ENCODE results near the gene OR2B2.
"Not testable (repeated sequence)": the region's sequence is repeated elsewhere in the genome, so short reads cannot be mapped to it uniquely, and the experiment has no call there.

OR2B2 gene

GRCh38 chr6:27951040-27951439 is 38.8 kb upstream of the OR2B2 start:
- H3K9ac ChIP-seq (ENCODE audit: low read length) = no peak overlapping the region
- H3K27ac ChIP-seq (ENCODE audit: low read depth, low read length) = no peak overlapping the region
- H3K9me2 ChIP-seq (replicated peaks; ENCODE audit: insufficient read depth, low read length) = no peaks in the 10 kb centered on the region
- H3K4me3 ChIP-seq (ENCODE audit: insufficient read depth, low read length, poor library complexity, severe bottlenecking) = no peak overlapping the region
- no peaks in the 10 kb centered on the region for H3K36me3 ChIP-seq (ENCODE audit: low read length)
- no peaks in the 10 kb centered on the region for H3K79me2 ChIP-seq (ENCODE audit: insufficient read depth, low read length)
- H3K27me3 ChIP-seq (ENCODE audit: low read length) = no peaks in the 10 kb centered on the region
- no peak for TF ChIP-seq CTCF (IDR thresholded peaks at IDR 0.05; ENCODE audit: insufficient read depth, low read length, poor library complexity, severe bottlenecking)
- no peak for TF ChIP-seq EZH2phosphoT487 (conservative IDR thresholded peaks at IDR 0.05; ENCODE audit: low read length)
- H3F3A ChIP-seq (ENCODE audit: insufficient read depth) = no peaks in the 10 kb centered on the region
- H3K9me3 ChIP-seq (ENCODE audit: insufficient read depth, low read length) = no peaks in the 10 kb centered on the region
- H4K20me1 ChIP-seq (ENCODE audit: low read depth, low read length) = no peaks in the 10 kb centered on the region
- H3K4me2 ChIP-seq (ENCODE audit: low read depth, low read length, poor library complexity, severe bottlenecking) = no peak overlapping the region
- no peak overlapping the region for H2AFZ ChIP-seq (ENCODE audit: low read depth, low read length, severe bottlenecking)

GRCh38 chr6:27948237-27948636 is 36.0 kb upstream of the OR2B2 start:
- Histone ChIP-seq H3K27me3 (ENCODE audit: low read length) (no peaks in the 10 kb centered on the region), H3K9ac (ENCODE audit: low read length) (no peak overlapping the region), H3K4me2 (ENCODE audit: low read depth, low read length, poor library complexity, severe bottlenecking) (no peak overlapping the region), H3K79me2 (ENCODE audit: insufficient read depth, low read length) (no peaks in the 10 kb centered on the region), H4K20me1 (ENCODE audit: low read depth, low read length) (no peaks in the 10 kb centered on the region), H3K9me2 (replicated peaks; ENCODE audit: insufficient read depth, low read length) (no peaks in the 10 kb centered on the region), H2AFZ (ENCODE audit: low read depth, low read length, severe bottlenecking) (no peak overlapping the region), H3K36me3 (ENCODE audit: low read length) (no peaks in the 10 kb centered on the region), H3K9me3 (ENCODE audit: insufficient read depth, low read length) (no peaks in the 10 kb centered on the region), H3K27ac (ENCODE audit: low read depth, low read length) (no peak overlapping the region), H3F3A (ENCODE audit: insufficient read depth) (no peaks in the 10 kb centered on the region), H3K4me3 (ENCODE audit: insufficient read depth, low read length, poor library complexity, severe bottlenecking) (no peak overlapping the region)
- no peak for TF ChIP-seq CTCF (IDR thresholded peaks at IDR 0.05; ENCODE audit: insufficient read depth, low read length, poor library complexity, severe bottlenecking)
- TF ChIP-seq EZH2phosphoT487 (conservative IDR thresholded peaks at IDR 0.05; ENCODE audit: low read length) = no peak

GRCh38 chr6:27943072-27943471 is 30.9 kb upstream of the OR2B2 start:
- not testable (repeated sequence) for H3F3A ChIP-seq (ENCODE audit: insufficient read depth); H3K9me2 ChIP-seq (replicated peaks; ENCODE audit: insufficient read depth, low read length); H3K4me3 ChIP-seq (ENCODE audit: insufficient read depth, low read length, poor library complexity, severe bottlenecking); H3K36me3 ChIP-seq (ENCODE audit: low read length); H4K20me1 ChIP-seq (ENCODE audit: low read depth, low read length); H3K9ac ChIP-seq (ENCODE audit: low read length); H3K79me2 ChIP-seq (ENCODE audit: insufficient read depth, low read length); H3K27me3 ChIP-seq (ENCODE audit: low read length); H3K4me2 ChIP-seq (ENCODE audit: low read depth, low read length, poor library complexity, severe bottlenecking); H2AFZ ChIP-seq (ENCODE audit: low read depth, low read length, severe bottlenecking); H3K9me3 ChIP-seq (ENCODE audit: insufficient read depth, low read length); H3K27ac ChIP-seq (ENCODE audit: low read depth, low read length)

GRCh38 chr6:27940766-27941165 is 28.6 kb upstream of the OR2B2 start:
- no peak for TF ChIP-seq EZH2phosphoT487 (conservative IDR thresholded peaks at IDR 0.05; ENCODE audit: low read length)
- TF ChIP-seq CTCF (IDR thresholded peaks at IDR 0.05; ENCODE audit: insufficient read depth, low read length, poor library complexity, severe bottlenecking) = no peak
- Histone ChIP-seq H3K9ac (ENCODE audit: low read length) (no peak overlapping the region), H3K79me2 (ENCODE audit: insufficient read depth, low read length) (no peaks in the 10 kb centered on the region), H3K27me3 (ENCODE audit: low read length) (no peaks in the 10 kb centered on the region), H2AFZ (ENCODE audit: low read depth, low read length, severe bottlenecking) (no peak overlapping the region), H3K9me3 (ENCODE audit: insufficient read depth, low read length) (no peaks in the 10 kb centered on the region), H3K36me3 (ENCODE audit: low read length) (no peaks in the 10 kb centered on the region), H3K27ac (ENCODE audit: low read depth, low read length) (no peak overlapping the region), H3F3A (ENCODE audit: insufficient read depth) (no peaks in the 10 kb centered on the region), H3K9me2 (replicated peaks; ENCODE audit: insufficient read depth, low read length) (no peaks in the 10 kb centered on the region), H4K20me1 (ENCODE audit: low read depth, low read length) (no peaks in the 10 kb centered on the region), H3K4me2 (ENCODE audit: low read depth, low read length, poor library complexity, severe bottlenecking) (no peak overlapping the region), H3K4me3 (ENCODE audit: insufficient read depth, low read length, poor library complexity, severe bottlenecking) (no peak overlapping the region)
